Muscle layer of duodenum (tissue), 2 donors: ENCODE data around the gene PGP.

Experiments used
- H3K27ac ChIP-seq: one replicate; pipeline ENCODE4 v1.7.0; 2013; ENCODE audit warnings: mild to moderate bottlenecking, low read length
- H3K27me3 ChIP-seq: one replicate; pipeline ENCODE4 v1.7.0; 2013; ENCODE audit warnings: low read depth, mild to moderate bottlenecking, control low read depth, low read length
- H3K36me3 ChIP-seq, 2 donors: one replicate each; pipeline ENCODE4 v1.7.0; 2013; ENCODE audit warnings: low read length in 2 of 2, control low read depth in 1 of 2, mild to moderate bottlenecking in 1 of 2; ENCODE audit not compliant: insufficient read depth in 2 of 2, control insufficient read depth in 1 of 2
- H3K4me1 ChIP-seq, 2 donors: one replicate each; pipeline ENCODE4 v1.7.0; 2013; ENCODE audit warnings: low read length in 2 of 2, mild to moderate bottlenecking in 2 of 2, control low read depth in 1 of 2, moderate library complexity in 1 of 2; ENCODE audit not compliant: insufficient read depth in 2 of 2, control insufficient read depth in 1 of 2
- H3K4me3 ChIP-seq, 2 donors: one replicate each; pipeline ENCODE4 v1.7.0; 2013; ENCODE audit warnings: low read length in 2 of 2, low read depth in 1 of 2, mild to moderate bottlenecking in 1 of 2
- H3K9me3 ChIP-seq, 2 donors: one replicate each; pipeline ENCODE4 v1.7.0; 2013; ENCODE audit warnings: low read length in 2 of 2, control low read depth in 1 of 2, mild to moderate bottlenecking in 1 of 2; ENCODE audit not compliant: control insufficient read depth in 1 of 2
- donor health status: healthy.

Gene PGP

GRCh38 chr16:2196162-2196980, 18.3 kb downstream of the PGP start, which contains the start of gene CASKIN1:
Gene CASKIN1, minus strand, starts transcription at chr16:2196605. Its CDS starts 173 bp downstream, at chr16:2196432.
- Histone ChIP-seq H3K4me1 (peaks cover 0 to 16% of the 10 kb centered on the region in 2 donors), H3K9me3 (no peaks in the 10 kb centered on the region), H3K27ac (no peak within 1 kb of the TSS), H3K27me3 (peaks cover 29% of the 10 kb centered on the region), H3K4me3 (peak within 1 kb of the TSS in 1 of 2 donors; percentile 26), H3K36me3 (no peaks in the 10 kb centered on the region)

- Histone ChIP-seq H3K4me1 (peaks cover 0 to 16% of the 10 kb centered on the region in 2 donors), H3K4me3 (peak overlapping the region in 1 of 2 donors; percentile 26), H3K36me3 (no peaks in the 10 kb centered on the region), H3K27me3 (peaks cover 29% of the 10 kb centered on the region), H3K9me3 (no peaks in the 10 kb centered on the region), H3K27ac (no peak overlapping the region)
Measured at GRCh38 chr16:2195322-2196161, 19.1 kb downstream of the PGP start.

- Histone ChIP-seq H3K4me3 (no peak overlapping the region), H3K36me3 (no peaks in the 10 kb centered on the region), H3K4me1 (peaks cover 0 to 16% of the 10 kb centered on the region in 2 donors), H3K27me3 (peaks cover 29% of the 10 kb centered on the region), H3K27ac (no peak overlapping the region), H3K9me3 (no peaks in the 10 kb centered on the region)
Measured at GRCh38 chr16:2194852-2195321, 19.8 kb downstream of the PGP start.

DNA sequence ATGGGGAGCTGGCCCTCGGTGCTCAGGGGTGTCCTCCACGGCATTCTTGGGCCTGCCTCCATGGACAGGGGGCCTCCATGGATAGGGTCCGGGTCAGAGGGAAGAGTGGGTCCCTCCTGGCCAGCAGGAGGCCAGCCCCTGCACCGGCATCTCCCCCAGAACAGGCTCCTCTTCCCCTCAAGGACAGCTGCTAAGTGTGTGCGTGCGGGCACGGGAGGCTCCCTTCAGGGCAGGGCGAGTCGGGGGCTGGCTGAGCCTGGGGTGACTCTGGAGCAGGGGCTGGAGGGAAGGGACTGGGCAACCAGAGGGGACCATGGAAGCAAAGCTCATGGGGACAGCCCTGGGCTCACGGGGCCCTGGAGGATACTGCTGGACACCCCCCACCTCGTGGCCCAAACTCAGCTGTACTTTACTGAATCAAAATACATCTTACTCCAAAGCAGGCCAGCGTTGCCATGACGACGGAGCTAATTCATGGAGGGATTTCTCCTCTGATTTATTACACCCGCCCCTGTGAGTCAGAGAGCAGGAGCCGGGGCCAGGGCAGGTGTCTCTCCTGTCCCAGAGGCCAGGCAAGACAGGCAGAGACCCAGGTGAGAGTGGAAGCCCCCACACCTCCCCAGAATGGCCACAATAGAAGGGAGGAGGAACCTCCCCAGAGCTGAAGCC, 20.3 kb downstream of the PGP start:
- no peaks in the 10 kb centered on the region for H3K9me3 ChIP-seq
- H3K36me3 ChIP-seq = no peaks in the 10 kb centered on the region
- H3K27me3 ChIP-seq = peaks cover 29% of the 10 kb centered on the region
- H3K4me1 ChIP-seq = peaks cover 0 to 16% of the 10 kb centered on the region in 2 donors
- no peak overlapping the region for H3K4me3 ChIP-seq
- H3K27ac ChIP-seq = no peak overlapping the region

GRCh38 chr16:2191446-2191706, 23.3 kb downstream of the PGP start:
- Histone ChIP-seq H3K27ac (no peak overlapping the region), H3K4me1 (peaks cover 0 to 16% of the 10 kb centered on the region in 2 donors), H3K4me3 (no peak overlapping the region), H3K27me3 (peaks cover 18% of the 10 kb centered on the region), H3K36me3 (no peaks in the 10 kb centered on the region), H3K9me3 (no peaks in the 10 kb centered on the region)

GRCh38 chr16:2190659-2191445, 23.8 kb downstream of the PGP start:
- Histone ChIP-seq H3K27me3 (peaks cover 17% of the 10 kb centered on the region), H3K4me3 (no peak overlapping the region), H3K4me1 (peaks cover 0 to 15% of the 10 kb centered on the region in 2 donors), H3K27ac (no peak overlapping the region), H3K9me3 (no peaks in the 10 kb centered on the region), H3K36me3 (no peaks in the 10 kb centered on the region)

GRCh38 chr16:2190002-2190658, 24.5 kb downstream of the PGP start:
- Histone ChIP-seq H3K4me3 (no peak overlapping the region), H3K4me1 (peaks cover 0 to 8% of the 10 kb centered on the region in 2 donors), H3K36me3 (no peaks in the 10 kb centered on the region), H3K9me3 (no peaks in the 10 kb centered on the region), H3K27ac (no peak overlapping the region), H3K27me3 (peaks cover 10% of the 10 kb centered on the region)

DNA sequence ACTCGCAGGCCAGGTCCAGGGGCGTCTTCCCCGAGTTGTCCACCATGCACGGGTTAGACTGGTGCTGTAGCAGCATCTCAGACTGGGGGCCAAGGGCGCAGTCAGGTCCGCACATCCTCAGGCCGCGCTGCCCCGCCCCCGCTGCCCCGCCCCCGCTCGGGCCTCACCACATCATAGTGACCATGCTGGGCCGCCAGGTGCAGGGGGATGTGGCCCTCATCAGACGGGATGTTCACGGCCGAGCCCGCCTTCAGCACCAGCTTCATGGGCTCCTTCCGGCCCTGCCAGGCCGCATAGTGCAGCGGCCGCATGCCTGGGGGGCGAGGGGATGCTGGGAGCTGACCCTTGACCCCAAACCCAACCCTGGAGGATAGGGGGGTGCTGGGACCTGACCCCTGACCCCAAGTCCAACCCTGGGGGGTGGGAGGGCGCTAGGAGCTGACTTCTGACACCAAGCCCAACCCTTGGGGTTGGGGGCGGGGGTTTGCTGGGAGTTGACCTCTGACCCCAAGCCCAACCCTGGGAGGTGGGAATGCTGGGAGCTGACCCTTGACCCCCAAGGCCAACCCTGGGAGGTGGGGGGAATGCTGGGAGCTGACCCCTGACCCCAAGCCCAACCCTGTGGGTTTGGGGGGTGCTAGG, 25.3 kb downstream of the PGP start:
- peaks cover 0 to 1% of the 10 kb centered on the region in 2 donors for H3K4me1 ChIP-seq
- no peaks in the 10 kb centered on the region for H3K36me3 ChIP-seq
- no peak overlapping the region for H3K27ac ChIP-seq
- H3K4me3 ChIP-seq = no peak overlapping the region
- peaks cover 3% of the 10 kb centered on the region for H3K27me3 ChIP-seq
- H3K9me3 ChIP-seq = no peaks in the 10 kb centered on the region

GRCh38 chr16:2188395-2188794, 26.2 kb downstream of the PGP start:
- no peaks in the 10 kb centered on the region for H3K4me1 ChIP-seq

GRCh38 chr16:2187212-2187611, 27.4 kb downstream of the PGP start:
- Histone ChIP-seq H3K27me3 (no peaks in the 10 kb centered on the region), H3K27ac (no peak overlapping the region), H3K9me3 (no peaks in the 10 kb centered on the region), H3K4me1 (no peaks in the 10 kb centered on the region), H3K36me3 (no peaks in the 10 kb centered on the region), H3K4me3 (no peak overlapping the region)

More at GRCh38 chr16:2188395-2188794, 26.2 kb downstream of the PGP start:
- no peak overlapping the region for H3K4me3 ChIP-seq
- no peak overlapping the region for H3K27ac ChIP-seq
- H3K9me3 ChIP-seq = no peaks in the 10 kb centered on the region
- H3K27me3 ChIP-seq = no peaks in the 10 kb centered on the region
- H3K36me3 ChIP-seq = no peaks in the 10 kb centered on the region
